A204.1 (cell line): Measurements from ENCODE around the gene MYRF.

Experiments used
- FAIRE-seq: peaks from 2 replicates; lab custom pipeline; 2012; peaks lifted over from hg19 to GRCh38; lab: Jason Lieb, UNC

MYRF gene

DNA sequence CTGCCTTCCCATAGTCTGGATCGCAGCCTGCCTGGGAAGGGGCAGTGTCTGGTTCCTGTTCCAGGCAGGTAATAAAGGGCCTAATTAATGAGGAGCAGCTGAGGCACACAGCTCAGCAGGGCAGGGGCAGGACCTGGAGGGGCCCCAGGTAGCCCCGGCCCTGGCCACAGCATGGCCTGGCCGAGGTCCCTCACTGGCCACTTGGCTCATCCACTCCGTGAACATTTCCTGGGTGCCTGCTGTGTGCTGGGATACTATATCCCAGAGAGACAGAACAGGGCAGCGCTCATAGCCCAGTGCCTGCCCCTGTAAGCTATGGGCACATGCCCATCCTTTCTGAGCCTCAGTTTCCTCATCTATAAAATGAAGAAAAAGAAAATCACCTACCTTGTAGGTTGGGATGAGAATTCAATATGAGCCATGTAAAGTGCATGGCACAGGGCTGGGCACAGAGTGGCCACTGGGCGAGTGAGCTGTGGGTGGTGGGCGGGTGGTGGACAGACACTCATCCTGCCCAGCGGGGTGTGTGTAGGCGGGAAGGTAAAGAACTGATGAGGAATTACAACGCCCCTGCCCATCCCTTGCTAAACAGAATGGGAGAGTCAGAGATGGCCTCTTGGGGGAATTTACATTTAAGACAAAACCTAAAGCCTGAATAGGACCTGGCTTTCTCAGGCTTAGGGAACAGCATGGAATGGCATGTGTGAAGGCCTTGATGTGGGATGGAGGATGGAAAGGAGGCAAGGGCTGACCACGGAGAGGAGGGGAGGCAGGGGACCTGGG, 9.2 kb downstream of the MYRF start:
- FAIRE-seq: no peak

DNA sequence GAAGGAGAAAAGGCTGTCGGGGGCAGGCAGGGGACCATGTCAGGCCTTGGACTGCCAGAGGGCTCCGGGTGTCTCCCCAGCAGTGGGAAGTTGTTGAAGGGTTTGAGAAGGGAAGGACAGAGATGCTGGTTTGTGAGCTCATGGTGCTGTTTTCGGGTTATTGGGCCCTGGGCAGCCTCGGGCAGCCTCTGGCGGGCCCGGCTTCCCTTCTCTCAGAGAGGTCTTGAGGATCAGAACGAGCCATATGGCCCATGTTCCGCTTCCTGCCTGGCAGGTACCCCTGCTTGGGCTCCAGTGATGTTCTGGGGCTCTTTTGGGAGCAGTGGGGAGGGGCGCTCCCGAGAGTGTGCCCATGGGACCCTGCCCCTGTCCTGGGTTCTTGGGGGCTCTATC, 9.8 kb downstream of the MYRF start:
- FAIRE-seq: no peak

DNA sequence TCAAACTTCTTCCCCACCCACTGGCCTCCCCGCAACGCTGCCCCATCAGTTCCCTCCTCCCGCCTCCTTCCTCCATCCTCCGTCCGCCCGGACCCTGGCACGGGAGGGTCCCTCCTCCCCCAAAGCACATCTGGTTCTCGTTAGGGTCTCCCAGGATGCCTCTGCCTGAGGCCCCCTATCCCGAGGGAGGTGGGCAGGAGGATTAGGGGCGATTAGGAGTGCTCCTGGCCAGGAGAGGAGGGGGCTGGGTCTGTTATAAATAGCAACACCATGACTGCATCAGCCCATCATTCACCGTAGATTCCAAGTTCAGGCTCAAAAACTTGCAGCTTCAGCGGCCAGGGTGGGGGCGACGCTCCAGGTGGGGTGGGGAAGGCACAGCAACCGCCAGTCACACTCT, 10.4 kb downstream of the MYRF start:
- no peak for FAIRE-seq

DNA sequence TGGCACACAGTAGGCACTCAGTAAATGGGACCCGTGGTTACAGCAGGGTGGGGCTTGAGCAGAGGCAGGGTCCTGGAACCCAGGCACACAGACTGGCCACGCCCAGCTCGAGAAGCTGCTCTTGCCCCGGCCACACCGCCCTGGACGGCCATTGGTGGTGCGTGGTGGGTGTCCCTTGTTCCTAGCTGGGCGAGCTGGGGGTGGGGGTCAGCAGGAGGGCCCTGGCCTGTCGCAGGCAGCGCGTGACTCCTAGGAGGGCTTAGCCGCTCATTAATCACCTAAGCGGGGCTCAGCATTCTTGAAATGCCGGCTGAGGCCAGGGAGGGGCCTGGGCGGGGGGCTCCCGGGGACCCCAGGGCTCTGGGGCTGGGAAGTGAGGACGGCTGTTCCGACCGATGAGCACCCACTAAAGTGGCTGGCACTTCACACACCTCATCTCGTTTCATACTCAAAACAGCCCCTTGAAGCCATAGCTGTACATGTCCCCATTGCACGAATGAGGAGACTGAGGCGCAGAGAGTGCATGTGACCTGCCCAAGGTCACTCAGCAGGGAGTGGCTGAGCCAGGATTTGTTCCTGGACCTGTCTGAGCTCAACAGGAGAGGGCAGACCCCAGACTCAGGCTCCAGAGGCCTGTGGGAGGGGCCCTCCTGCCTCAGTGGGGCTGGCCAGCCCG, 11.6 kb downstream of the MYRF start:
- FAIRE-seq: no peak

DNA sequence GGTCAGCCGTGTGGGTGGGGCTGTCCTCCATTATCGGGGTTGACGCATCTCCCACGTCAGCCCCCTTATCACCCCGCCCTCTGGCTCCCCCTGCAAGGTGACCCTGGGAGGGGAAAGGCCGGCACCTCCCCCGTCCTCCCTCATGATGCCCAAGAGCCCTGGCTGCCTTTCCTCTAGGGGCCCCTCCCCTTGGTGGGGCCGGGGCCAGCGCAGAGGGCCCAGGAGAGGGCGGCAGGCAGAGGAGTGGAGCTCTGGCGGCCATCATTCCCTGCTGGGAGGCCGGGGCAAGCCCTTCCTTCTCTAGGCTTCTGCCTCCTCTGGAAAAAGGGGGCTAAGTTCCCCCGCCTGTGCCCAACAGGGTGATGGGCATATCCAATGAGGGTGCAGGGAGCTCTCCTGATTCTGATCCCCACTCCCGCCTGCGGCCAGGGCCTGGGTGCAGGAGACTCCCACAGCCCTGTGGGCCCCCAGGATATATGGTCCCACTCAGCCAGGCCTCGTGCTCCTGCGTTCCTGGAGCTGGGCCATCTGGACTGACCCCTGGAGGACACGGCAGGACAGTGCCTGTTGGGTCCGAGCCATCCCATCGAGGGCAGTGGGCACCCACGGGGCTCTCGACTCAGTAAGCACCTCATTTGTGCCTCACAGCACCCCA, 12.3 kb downstream of the MYRF start:
- FAIRE-seq: no peak

DNA sequence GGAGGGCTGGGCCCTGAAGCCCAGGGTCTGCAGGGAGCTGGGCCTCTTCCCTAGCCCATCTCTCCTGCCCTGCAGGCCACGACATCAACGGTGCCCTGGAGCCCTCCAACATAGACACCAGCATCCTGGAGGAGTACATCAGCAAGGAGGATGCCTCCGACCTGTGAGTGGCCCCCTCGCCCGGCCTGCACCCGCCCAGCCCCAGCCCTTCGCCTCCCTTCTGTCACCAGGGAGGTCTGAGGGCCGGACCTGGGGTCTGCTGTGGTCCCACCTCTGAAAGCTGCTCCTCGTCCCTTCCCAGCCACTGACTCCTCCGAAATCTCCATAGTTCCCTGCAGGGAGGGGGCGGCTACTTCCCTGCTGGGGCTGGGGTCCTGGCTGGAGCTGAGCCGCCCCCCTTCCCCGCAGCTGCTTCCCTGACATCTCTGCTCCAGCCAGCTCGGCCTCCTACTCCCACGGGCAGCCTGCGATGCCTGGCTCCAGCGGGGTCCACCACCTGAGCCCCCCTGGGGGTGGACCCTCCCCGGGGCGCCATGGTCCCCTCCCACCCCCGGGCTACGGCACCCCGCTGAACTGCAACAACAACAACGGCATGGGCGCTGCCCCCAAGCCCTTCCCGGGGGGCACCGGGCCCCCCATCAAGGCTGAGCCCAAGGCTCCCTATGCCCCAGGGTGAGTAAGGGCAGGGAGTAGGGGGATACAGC, 13.3 kb downstream of the MYRF start:
- FAIRE-seq: no peak

DNA sequence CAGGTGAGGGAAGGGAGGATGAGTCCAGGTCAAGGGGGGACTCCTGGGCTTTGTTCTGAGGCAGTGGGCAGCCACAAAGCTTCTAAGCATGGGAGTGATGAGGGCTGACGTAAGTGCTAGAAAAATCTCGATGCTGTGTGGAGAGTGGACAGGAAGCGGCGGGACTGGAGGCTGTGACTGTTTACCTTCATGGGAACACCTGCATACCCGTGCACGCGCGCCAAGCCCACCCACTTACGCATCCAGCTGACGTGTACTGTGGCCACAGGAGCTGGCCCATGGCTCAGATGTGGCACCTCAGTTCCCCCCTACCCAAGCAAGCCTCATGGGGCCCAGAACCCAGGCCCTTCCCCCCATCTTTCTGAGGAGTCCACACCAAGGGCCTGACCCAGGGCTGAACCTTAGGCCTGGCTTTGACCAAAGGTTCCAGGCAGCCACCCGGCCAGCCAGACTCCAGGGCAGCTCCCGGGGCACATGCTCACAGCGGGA, 14.0 kb downstream of the MYRF start:
- no peak for FAIRE-seq

DNA sequence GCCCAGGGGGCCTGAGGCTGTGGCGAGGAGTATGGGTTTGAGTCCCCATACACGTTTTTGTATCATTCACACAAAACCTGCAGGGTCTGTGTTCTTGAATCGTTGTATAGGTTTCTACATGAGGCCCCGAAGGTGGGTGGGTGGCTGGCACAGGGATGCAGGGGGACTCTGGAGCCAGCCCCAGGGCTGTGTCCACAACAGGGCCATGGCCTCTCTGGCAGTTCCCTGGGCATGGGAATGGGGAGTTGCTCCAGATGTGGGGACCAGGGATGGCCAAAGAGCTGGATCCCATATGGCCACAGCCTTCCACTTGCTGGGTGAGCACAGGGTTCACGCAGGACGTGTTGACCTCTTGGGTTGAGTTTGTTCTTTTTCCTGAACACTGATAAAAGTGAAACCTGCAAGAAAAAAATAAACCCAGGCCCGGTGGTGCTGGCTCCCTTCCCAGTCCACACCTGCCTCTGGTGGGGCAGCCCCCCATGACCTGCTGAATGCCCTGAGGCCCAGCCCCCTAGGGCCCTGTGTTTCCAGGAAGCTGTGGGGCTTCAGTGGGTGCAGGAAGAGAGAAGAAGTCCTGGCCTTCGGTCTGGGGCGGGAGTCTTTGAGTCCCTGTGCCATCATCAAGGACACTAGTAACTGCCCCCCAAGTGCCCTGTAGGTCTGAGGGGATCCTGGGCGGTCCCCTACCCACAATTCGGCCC, 16.1 kb downstream of the MYRF start:
- FAIRE-seq: no peak

DNA sequence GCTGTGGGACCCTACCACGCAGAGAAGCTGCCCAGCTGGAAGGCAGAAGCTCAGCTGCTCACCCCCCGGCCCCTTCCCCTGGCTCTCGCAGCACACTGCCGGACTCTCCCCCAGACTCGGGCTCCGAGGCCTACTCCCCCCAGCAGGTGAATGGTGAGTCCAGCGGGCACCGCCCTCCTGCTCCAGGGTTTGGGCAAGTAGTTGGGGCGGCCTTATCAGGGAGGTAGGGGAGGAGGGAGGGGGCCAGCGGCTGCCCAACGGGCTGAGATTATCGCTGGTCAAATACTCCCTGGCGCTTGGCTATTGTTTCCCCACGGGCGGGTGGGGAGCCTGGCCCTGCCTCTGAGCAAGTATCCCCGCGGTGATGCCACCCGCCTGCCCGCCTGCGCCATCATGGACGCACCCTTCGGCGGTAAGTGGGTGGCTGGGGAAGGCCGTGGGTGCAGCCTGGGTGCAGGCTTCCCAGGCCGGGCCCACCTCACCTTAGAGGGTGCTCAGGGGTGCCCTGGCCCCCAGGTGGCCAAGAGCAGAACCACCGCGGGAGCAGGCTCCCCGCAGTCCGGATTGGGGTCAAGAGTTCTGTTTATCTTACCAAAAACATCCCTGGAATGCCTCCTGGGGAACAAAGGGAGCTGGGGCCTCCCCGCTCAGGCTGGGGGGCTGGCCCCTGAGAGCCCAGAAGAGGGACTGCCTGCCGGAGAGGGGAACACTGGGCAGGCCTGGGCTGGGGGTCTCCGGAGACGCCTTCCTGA, 16.9 kb downstream of the MYRF start:
- FAIRE-seq: no peak

DNA sequence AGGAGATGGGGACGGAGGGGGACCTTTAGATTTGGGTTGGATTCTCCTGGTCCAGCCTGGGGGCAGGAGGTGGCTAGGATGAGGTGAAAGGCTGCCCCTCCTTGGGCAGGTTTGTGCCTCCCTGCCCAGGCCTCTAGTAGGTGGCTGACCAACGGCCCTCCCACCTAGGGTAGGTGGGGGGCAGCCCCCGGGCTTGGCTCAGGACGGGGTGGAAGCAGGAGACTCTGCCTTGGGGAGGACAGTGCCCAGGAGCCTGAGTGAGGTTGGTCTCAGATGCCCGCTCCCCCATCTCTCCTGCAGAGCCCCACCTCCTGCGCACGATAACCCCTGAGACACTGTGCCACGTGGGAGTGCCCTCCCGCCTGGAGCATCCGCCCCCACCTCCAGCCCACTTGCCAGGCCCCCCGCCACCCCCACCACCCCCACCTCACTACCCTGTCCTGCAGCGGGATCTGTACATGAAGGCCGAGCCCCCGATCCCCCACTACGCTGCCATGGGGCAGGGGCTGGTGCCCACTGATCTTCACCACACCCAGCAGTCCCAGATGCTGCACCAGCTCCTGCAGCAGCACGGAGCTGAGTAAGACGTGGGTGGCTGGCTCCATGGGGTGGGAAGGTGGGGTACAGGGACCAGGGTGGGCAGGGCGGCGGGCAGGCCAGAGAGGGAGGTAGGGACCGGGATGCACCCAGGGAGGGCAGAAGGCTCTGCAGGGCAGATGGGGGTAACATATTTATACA, 17.7 kb downstream of the MYRF start:
- no peak for FAIRE-seq

DNA sequence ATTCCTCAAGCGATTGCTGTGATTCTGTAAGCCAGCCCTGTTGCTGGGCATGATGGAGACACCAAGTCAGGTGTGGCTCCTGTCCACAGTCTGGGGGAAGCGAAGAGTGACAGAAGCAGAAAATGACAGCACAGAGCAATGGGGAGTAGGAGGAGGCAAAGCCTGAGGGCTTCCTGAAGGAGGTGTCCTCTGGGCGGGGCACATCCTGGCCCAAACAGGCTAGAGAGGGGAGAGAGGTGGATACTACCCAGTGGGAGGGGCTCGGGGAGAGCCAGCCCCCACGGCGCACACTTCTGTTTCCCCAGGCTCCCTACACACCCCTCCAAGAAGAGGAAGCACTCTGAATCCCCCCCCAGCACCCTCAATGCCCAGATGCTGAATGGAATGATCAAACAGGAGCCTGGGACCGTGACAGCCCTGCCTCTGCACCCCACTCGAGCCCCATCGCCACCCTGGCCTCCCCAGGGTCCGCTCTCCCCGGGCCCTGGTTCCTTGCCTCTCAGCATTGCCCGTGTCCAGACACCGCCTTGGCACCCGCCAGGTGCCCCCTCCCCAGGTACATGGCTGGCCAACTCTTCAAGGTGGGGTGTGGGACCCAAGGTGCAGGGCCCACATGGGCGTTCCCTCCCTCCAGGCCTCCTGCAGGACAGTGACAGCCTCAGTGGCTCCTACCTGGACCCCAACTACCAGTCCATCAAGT, 18.9 kb downstream of the MYRF start:
- no peak for FAIRE-seq

DNA sequence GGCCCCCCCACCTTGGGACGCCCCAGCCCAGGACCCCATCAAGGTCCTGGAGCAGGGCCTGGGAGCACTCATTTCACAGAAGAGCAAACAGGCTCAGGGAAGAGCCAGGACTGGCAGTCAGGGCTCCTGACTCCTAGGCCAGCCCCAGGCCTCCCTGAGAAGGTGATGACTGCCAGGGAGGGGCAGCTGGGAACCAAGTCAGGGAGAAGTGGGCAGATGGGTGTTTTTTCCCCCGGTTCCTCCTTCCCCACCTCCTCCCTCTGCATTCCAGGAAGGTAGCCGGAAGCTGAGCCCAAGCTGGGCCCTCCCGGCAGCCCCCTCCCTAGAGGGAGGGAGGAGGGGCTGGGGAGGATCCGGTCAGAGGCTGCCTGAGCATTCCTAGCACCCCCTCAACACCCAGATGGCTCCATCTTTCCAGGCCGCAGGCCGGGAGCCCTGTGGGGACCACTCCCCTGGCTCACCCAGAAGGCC, 19.6 kb downstream of the MYRF start:
- FAIRE-seq: no peak

DNA sequence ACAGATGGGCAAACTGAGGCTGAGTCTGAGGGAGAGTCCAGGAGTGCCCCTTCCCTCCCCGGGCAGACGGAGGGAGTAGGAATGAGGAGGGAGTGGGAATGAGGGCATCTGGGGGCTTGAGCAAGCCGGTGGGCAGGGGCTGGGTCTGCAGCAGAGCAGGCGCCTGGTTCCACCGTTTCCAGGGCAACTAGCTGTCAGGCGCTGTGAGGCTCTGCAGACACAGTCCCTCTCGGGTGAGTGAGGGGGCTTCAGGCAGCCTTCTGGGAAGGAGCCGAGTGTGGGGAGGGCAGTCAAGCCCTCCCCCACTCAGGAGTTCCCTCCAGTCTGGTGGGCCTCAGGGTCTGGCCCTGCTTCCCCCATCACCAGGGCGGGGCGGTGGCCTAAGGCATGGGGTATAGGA, 20.9 kb downstream of the MYRF start:
- FAIRE-seq: no peak

DNA sequence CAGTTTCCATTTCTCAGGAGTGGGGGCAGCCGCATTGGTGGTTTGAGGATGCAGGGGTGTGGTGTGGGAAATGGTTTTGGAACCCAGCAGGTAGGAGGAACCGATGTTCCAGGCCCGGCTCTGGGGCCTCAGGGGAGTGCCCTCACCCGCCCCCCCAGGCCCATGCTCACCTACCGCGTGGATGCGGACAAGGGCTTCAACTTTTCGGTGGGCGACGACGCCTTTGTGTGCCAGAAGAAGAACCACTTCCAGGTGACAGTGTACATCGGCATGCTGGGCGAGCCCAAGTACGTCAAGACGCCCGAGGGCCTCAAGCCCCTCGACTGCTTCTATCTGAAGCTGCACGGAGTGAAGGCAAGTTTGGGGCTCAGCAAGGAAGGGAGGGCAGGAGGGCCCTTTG, 21.4 kb downstream of the MYRF start:
- no peak for FAIRE-seq

DNA sequence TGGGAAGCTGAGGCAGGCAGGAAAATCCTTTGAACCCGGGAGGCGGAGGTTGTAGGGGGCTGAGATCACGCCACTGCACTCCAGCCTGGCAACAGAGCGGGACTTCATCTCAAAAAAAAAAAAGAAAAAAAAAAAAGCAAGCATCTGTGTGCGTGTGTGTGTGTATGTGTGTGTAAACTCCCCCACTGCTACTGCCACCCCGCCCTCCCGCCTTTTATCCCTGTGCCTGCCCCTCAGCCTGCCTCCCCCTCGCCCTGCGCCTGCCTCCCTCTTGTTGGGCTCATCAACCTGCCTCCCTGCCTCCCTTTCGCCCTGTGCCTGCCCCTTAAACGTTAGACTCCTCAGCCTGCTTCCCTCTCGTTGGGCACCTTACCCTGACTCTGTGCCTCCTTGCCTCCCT, 22.0 kb downstream of the MYRF start:
- FAIRE-seq: no peak

DNA sequence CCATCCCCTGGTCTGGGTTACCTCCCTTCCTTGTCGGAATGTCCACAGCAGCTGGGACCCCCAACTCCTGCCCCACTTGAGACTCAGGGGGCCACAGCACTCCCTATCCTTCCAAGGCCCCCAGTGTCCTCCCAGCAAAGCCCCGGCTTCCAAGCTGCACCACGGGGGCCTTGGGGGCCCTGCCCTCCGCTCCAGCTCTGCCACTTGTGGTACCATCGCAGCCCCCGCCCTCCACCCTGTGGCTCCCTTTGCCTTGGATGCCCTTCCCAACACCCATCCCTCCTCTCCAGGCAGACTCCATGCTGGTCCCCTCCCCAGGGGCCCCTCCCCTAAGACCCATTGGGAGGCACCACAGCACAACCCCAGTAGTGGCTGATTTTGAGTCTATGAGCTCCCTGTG, 22.7 kb downstream of the MYRF start:
- FAIRE-seq: no peak

DNA sequence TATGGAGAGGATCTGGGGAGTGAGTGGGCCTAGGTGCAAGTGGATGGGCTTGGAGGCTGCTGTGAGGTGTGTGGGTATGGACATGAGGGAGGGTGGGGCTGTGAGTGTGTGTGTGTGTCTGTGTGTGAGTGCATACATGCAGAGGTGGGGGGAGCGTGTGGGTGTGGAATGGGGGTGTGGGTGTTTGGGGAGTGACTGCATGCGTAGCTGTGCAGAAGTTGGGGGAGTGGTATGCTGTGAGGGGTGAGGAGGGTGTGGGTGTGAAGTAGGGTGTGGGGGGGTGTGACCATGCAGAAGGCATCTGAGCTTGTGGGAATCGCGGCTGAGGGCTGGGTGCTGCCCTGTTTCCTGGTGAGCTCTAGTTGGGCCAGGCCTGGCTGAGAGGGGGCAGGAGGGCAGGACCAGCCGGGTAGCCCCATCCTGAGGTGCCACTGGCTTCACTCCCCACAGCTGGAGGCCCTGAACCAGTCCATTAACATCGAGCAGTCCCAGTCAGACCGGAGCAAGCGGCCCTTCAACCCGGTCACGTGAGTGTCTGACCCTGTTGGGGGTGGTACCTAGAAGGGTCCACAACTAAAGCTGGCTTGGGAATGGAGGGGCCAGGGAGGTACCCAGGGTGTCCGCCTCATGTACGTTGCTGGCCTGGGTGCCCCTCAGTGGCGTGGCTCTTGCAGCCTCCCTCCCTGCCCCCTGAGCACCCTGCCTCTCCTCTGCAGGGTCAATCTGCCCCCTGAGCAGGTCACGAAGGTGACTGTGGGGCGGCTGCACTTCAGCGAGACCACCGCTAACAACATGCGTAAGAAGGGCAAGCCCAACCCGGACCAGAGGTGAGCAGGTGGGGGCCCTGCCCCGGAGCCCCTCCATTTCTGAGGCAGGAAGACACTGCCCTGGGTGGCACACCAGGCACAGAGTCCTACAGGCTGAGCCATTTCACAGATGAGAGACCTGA, 23.4 kb downstream of the MYRF start:
- no peak for FAIRE-seq

DNA sequence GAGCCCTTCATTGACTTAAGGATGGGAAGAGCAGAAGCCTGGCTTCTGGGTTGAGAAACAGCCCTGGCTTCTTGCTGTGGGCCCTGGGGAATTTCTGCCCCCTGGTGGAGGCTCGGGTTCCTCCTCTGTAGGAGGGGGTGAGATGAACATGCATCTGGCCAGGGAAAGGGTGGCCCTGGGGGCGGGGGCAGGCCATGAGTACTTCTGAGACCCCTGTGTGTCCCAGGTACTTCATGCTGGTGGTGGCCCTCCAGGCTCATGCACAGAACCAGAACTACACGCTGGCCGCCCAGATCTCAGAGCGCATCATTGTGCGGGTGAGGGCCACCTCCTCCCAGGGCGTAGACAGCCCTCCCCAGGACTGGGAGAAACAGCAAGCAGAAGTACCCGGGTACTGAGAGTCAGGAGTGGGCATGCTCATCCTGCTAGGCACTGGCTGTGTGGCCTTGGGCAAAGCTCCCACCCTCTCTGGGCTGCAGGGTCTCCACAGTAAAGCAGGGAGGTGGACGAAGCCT, 24.2 kb downstream of the MYRF start:
- FAIRE-seq: no peak
